GM12875 (cell line): ENCODE results near the gene SELENOI.
"Not testable (repeated sequence)": the region's sequence is repeated elsewhere in the genome, so short reads cannot be mapped to it uniquely, and the experiment has no call there.

Source experiments
- H3K4me3 ChIP-seq: one replicate; pipeline ENCODE4 v1.5.1; 2011; ENCODE audit warnings: low read depth, low read length, control low read depth
- TF ChIP-seq, protein P1 (sequence below): IDR thresholded peaks from 2 replicates; pipeline ENCODE4 v1.5.1; 2011; ENCODE audit warnings: low read depth, mild to moderate bottlenecking, control low read depth, inconsistent platforms, low read length, moderate library complexity, borderline replicate concordance; ENCODE audit not compliant: insufficient read depth

Gene SELENOI

GRCh38 chr2:26351375-26352090 lies 5.6 kb downstream of the SELENOI start:
- no peak overlapping the region for H3K4me3 ChIP-seq
- TF ChIP-seq, protein P1, sequence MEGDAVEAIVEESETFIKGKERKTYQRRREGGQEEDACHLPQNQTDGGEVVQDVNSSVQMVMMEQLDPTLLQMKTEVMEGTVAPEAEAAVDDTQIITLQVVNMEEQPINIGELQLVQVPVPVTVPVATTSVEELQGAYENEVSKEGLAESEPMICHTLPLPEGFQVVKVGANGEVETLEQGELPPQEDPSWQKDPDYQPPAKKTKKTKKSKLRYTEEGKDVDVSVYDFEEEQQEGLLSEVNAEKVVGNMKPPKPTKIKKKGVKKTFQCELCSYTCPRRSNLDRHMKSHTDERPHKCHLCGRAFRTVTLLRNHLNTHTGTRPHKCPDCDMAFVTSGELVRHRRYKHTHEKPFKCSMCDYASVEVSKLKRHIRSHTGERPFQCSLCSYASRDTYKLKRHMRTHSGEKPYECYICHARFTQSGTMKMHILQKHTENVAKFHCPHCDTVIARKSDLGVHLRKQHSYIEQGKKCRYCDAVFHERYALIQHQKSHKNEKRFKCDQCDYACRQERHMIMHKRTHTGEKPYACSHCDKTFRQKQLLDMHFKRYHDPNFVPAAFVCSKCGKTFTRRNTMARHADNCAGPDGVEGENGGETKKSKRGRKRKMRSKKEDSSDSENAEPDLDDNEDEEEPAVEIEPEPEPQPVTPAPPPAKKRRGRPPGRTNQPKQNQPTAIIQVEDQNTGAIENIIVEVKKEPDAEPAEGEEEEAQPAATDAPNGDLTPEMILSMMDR = no peak

- TF ChIP-seq, protein P1 = no peak
- H3K4me3 ChIP-seq = no peak overlapping the region
These were observed 6.9 kb downstream of the SELENOI start for GRCh38 chr2:26352892-26353291.

- not testable (repeated sequence) for H3K4me3 ChIP-seq
These were observed 8.5 kb downstream of the SELENOI start for GRCh38 chr2:26354469-26354868.

GRCh38 chr2:26355038-26355995 lies 9.4 kb downstream of the SELENOI start:
- TF ChIP-seq, protein P1 = no peak

DNA sequence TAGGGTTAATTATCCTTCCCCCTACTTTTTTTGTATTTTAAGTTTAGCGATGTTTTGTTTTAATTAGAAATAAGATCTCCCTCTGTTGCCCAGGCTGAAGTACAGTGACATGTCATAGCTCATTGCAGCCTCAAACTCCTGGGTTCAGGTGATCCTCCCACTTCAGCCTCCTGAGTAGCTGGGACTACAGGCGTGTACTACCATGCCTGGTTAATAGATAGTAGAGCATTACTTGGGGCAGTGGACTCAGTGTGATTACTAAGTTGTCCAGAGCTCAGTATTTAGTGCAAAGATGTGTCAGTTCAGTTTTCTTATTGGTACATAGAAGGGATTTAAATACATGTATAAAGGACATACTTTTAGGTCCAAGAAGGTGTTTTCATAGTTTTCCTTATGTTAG lies 10.2 kb downstream of the SELENOI start:
- no peak overlapping the region for H3K4me3 ChIP-seq
- TF ChIP-seq, protein P1 = no peak

More at GRCh38 chr2:26355038-26355995, 9.4 kb downstream of the SELENOI start:
- no peak overlapping the region for H3K4me3 ChIP-seq

DNA sequence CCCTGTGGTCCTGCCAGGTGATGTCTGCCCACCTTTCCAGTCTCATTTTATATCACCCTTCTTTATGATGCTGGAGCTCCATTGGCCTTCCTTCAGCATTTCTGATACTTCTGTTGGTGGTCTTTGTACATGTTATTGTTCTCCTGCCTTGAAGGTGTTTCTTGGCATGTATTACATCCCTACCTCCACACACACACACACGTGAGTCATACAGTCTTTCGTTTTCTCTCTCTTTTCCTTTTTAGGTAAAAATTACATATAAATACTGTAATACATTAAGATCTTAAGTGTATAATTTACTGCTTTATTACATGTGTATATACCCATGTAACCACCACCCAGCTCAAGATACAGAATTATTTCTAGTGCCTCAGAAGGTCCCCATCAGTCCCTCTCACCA lies 10.8 kb downstream of the SELENOI start:
- TF ChIP-seq, protein P1 = no peak
- no peak overlapping the region for H3K4me3 ChIP-seq

DNA sequence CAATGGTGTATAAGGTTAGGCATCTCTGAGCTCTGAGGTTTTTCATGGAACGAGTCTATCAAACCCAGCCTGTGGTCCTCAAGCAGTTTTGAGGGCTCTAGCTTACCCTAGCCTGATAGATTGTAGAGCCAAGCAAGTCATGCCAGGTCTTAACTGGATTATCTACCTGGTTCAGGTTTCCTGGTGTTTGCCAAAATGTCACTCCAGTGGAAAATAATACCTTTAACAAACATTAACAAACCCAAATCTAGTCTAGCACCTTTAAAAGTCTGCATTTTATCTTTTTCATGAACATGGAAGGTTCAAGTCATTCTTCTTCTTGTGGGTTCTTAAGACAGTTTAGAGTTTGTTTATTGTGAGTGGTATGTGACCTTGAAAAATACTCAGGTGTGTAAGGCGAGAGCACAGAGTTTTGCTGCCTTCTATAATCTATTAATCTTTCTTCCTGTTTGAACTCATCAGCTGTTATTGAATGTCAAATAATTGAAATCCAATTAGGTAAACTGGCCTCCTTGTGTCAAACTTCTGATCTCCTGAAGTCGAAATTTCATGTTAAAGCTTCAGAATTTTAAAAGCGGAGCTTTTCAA lies 14.0 kb downstream of the SELENOI start:
- TF ChIP-seq, protein P1 = no peak
- no peak overlapping the region for H3K4me3 ChIP-seq
